ENCODE measurements around the gene BUD31.

The BUD31 gene

DNA sequence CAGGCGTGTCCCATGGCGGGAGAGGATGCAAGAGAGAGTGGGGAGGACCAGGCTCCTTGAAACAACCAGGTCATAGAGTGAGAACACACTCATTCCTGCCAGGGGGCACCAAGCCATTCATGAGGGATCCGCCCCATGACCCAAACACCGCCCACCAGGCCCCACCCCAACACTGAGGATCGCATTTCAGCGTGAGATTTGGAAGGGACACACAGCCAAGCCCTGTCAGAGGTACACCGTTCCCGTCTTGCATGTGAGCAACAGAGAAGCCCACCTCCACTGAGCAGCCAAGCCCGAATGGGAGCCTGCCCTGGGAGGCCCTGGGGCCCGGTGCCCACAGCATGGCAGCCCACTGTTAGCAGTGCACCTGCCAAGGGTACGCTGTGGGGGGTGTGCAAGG, 42.1 kb upstream of the BUD31 start:
- no peaks in the 10 kb centered on the region for H3K79me1 ChIP-seq (ENCODE audit: low read length)
- H3K23ac ChIP-seq (ENCODE audit: low read length) = no peak overlapping the region
- no CpG with 5 or more reads among the region's 11 CpGs for WGBS (ENCODE audit: extremely low coverage, insufficient coverage, low lambda C conversion rate)
- H3K79me2 ChIP-seq (ENCODE audit: control insufficient read depth, insufficient read depth, low read length) = no peaks in the 10 kb centered on the region
- H3K4me2 ChIP-seq (ENCODE audit: low read length) = no peak overlapping the region
- no peak overlapping the region for H3K18ac ChIP-seq (ENCODE audit: low read length)
- no peak overlapping the region for H3K27ac ChIP-seq (ENCODE audit: low read depth, low read length)
- H2AK5ac ChIP-seq (ENCODE audit: low read length) = no peak overlapping the region
- H2BK15ac ChIP-seq (replicated peaks; ENCODE audit: low read depth) = no peak overlapping the region
- no peak overlapping the region for H3K4me3 ChIP-seq (ENCODE audit: low read length)
- no peak overlapping the region for H2BK5ac ChIP-seq (ENCODE audit: low read length)
- H3K36me3 ChIP-seq (ENCODE audit: control insufficient read depth, insufficient read depth, low read length) = peaks cover 6% of the 10 kb centered on the region
- H3K56ac ChIP-seq (ENCODE audit: low read length) = no peak overlapping the region
- H3K9ac ChIP-seq (ENCODE audit: low read length) = no peak overlapping the region
- no peak overlapping the region for H4K8ac ChIP-seq (ENCODE audit: low read depth, low read length)
- DNase-seq = no peak
- no peak overlapping the region for H3K4ac ChIP-seq (ENCODE audit: low read depth, low read length)
- no peak overlapping the region for H4K5ac ChIP-seq (ENCODE audit: low read length)
- no peaks in the 10 kb centered on the region for H3K27me3 ChIP-seq (ENCODE audit: insufficient read depth, low read length, poor library complexity)
- H3K4me1 ChIP-seq (ENCODE audit: control insufficient read depth, low read depth, low read length) = no peaks in the 10 kb centered on the region
- no peak overlapping the region for H2BK120ac ChIP-seq (ENCODE audit: low read depth, low read length)

DNA sequence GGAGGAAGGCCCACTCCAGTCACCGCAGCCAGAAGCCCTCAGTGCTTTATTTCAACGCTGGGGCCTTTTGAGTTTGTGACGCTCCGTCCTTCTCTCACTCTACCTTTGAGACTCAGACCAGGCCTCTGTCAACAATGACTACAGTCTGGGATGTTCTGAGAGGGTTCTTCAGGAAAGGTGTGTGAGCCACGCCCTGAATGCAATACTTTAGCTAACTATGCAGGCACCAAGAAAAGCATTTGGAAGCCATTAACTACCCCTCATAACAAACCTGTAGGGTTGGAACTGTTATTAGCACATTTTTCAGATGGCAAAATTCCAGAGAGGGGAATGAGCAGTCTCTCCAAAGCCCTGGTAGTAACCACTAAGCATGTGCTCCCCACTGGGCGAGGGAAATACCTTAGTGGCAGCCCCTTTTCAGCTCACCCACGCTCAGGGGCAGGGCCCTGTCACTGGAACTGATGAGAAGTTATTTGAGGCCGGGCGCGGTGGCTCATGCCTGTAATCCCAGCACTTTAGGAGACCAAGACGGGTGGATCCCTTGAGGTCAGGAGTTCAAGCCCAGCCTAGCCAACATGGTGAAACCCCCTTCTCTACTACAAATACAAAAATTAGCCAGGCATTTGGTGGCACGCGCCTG, 39.9 kb upstream of the BUD31 start:
- peak; percentile 59 for DNase-seq
- Histone ChIP-seq H2BK120ac (ENCODE audit: low read depth, low read length) (no peak overlapping the region), H3K4ac (ENCODE audit: low read depth, low read length) (no peak overlapping the region), H3K27me3 (ENCODE audit: insufficient read depth, low read length, poor library complexity) (no peaks in the 10 kb centered on the region), H3K36me3 (ENCODE audit: control insufficient read depth, insufficient read depth, low read length) (peaks cover 6% of the 10 kb centered on the region), H3K18ac (ENCODE audit: low read length) (no peak overlapping the region), H3K4me2 (ENCODE audit: low read length) (no peak overlapping the region), H3K4me3 (ENCODE audit: low read length) (no peak overlapping the region), H3K9ac (ENCODE audit: low read length) (no peak overlapping the region), H3K79me2 (ENCODE audit: control insufficient read depth, insufficient read depth, low read length) (no peaks in the 10 kb centered on the region), H2BK15ac (replicated peaks; ENCODE audit: low read depth) (no peak overlapping the region), H3K27ac (ENCODE audit: low read depth, low read length) (no peak overlapping the region), H2AK5ac (ENCODE audit: low read length) (no peak overlapping the region), H4K5ac (ENCODE audit: low read length) (no peak overlapping the region), H2BK5ac (ENCODE audit: low read length) (no peak overlapping the region), H3K79me1 (ENCODE audit: low read length) (no peaks in the 10 kb centered on the region), H4K8ac (ENCODE audit: low read depth, low read length) (no peak overlapping the region), H3K23ac (ENCODE audit: low read length) (no peak overlapping the region), H3K4me1 (ENCODE audit: control insufficient read depth, low read depth, low read length) (no peaks in the 10 kb centered on the region), H3K56ac (ENCODE audit: low read length) (no peak overlapping the region)
- no CpG with 5 or more reads among the region's 13 CpGs for WGBS (ENCODE audit: extremely low coverage, insufficient coverage, low lambda C conversion rate)

DNA sequence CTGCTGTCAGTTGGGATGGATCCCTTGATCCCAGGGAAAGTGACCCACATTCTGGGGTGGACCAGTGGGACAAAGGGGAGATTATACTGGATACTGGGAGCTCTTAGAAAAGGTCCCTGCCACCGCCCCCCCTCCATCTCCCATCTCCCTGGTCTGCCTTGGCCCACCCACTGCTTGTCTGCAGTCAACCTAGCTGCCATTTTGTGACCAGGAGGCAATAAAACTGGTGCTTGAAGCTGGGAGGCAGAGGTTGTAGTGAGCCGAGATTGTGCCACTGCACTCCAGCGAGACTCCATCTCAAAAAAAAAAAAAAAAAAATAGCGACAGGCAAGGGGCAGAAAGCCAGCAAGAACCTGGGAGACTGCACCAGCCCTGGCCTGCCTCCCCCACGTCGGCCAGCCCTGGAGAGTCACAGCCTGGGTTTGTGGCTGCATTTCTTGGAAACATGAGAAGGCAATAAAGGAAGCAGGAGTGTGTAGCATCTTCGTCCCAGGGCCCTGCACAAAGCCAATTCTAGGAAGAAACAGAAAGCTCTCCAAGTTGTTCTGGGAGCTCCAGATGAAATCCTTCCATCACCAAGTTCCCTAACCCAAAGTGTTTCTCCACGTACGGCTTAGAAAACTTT, 38.9 kb upstream of the BUD31 start:
- Histone ChIP-seq H2BK120ac (ENCODE audit: low read depth, low read length) (no peak overlapping the region), H3K4ac (ENCODE audit: low read depth, low read length) (no peak overlapping the region), H2BK5ac (ENCODE audit: low read length) (no peak overlapping the region), H4K8ac (ENCODE audit: low read depth, low read length) (no peak overlapping the region), H3K4me3 (ENCODE audit: low read length) (no peak overlapping the region), H2AK5ac (ENCODE audit: low read length) (no peak overlapping the region), H3K36me3 (ENCODE audit: control insufficient read depth, insufficient read depth, low read length) (peaks cover 6% of the 10 kb centered on the region), H3K27me3 (ENCODE audit: insufficient read depth, low read length, poor library complexity) (no peaks in the 10 kb centered on the region), H3K56ac (ENCODE audit: low read length) (no peak overlapping the region), H3K18ac (ENCODE audit: low read length) (no peak overlapping the region), H3K27ac (ENCODE audit: low read depth, low read length) (no peak overlapping the region), H4K5ac (ENCODE audit: low read length) (no peak overlapping the region), H3K4me1 (ENCODE audit: control insufficient read depth, low read depth, low read length) (no peaks in the 10 kb centered on the region), H3K9ac (ENCODE audit: low read length) (no peak overlapping the region), H3K4me2 (ENCODE audit: low read length) (no peak overlapping the region), H3K79me2 (ENCODE audit: control insufficient read depth, insufficient read depth, low read length) (no peaks in the 10 kb centered on the region), H3K23ac (ENCODE audit: low read length) (no peak overlapping the region), H3K79me1 (ENCODE audit: low read length) (no peaks in the 10 kb centered on the region), H2BK15ac (replicated peaks; ENCODE audit: low read depth) (no peak overlapping the region)
- DNase-seq = no peak
- WGBS (ENCODE audit: extremely low coverage, insufficient coverage, low lambda C conversion rate) = no CpG with 5 or more reads among the region's 9 CpGs

DNA sequence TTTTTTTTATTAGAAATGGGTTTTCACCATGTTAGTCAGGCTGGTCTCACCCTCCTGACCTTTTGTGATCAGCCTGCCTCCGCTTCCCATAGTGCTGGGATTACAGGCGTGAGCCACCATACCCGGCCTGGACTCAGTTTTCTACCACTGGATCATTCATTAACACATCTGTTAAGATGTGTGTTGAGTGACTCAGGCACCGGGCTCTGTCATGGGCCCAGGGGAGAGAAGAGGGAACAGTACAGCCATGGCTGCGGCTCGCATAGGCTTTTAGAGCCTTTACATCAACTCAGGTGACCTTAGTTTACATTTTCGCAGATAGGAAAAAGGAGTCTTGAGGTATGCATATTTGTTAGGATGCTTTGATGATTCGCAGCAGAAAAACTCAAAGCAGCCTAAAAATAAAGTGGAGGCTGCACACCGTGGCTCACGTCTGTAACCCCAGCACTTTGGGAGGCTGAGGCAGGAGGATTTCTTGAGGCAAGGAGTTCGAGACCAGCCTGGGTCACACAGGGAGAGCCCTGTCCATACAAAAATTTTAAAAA, 37.3 kb upstream of the BUD31 start:
- Histone ChIP-seq H3K4me2 (ENCODE audit: low read length) (no peak overlapping the region), H3K9ac (ENCODE audit: low read length) (no peak overlapping the region), H3K79me1 (ENCODE audit: low read length) (peaks cover 3% of the 10 kb centered on the region), H2AK5ac (ENCODE audit: low read length) (no peak overlapping the region), H4K8ac (ENCODE audit: low read depth, low read length) (no peak overlapping the region), H4K5ac (ENCODE audit: low read length) (no peak overlapping the region), H3K23ac (ENCODE audit: low read length) (no peak overlapping the region), H2BK5ac (ENCODE audit: low read length) (no peak overlapping the region), H3K79me2 (ENCODE audit: control insufficient read depth, insufficient read depth, low read length) (peaks cover 2% of the 10 kb centered on the region), H3K27ac (ENCODE audit: low read depth, low read length) (no peak overlapping the region), H3K4me3 (ENCODE audit: low read length) (no peak overlapping the region), H3K4ac (ENCODE audit: low read depth, low read length) (no peak overlapping the region), H2BK15ac (replicated peaks; ENCODE audit: low read depth) (no peak overlapping the region), H3K56ac (ENCODE audit: low read length) (no peak overlapping the region), H3K18ac (ENCODE audit: low read length) (no peak overlapping the region), H2BK120ac (ENCODE audit: low read depth, low read length) (no peak overlapping the region), H3K36me3 (ENCODE audit: control insufficient read depth, insufficient read depth, low read length) (peaks cover 6% of the 10 kb centered on the region), H3K27me3 (ENCODE audit: insufficient read depth, low read length, poor library complexity) (no peaks in the 10 kb centered on the region), H3K4me1 (ENCODE audit: control insufficient read depth, low read depth, low read length) (no peaks in the 10 kb centered on the region)
- DNase-seq = peak; percentile 42
- no CpG with 5 or more reads among the region's 11 CpGs for WGBS (ENCODE audit: extremely low coverage, insufficient coverage, low lambda C conversion rate)

DNA sequence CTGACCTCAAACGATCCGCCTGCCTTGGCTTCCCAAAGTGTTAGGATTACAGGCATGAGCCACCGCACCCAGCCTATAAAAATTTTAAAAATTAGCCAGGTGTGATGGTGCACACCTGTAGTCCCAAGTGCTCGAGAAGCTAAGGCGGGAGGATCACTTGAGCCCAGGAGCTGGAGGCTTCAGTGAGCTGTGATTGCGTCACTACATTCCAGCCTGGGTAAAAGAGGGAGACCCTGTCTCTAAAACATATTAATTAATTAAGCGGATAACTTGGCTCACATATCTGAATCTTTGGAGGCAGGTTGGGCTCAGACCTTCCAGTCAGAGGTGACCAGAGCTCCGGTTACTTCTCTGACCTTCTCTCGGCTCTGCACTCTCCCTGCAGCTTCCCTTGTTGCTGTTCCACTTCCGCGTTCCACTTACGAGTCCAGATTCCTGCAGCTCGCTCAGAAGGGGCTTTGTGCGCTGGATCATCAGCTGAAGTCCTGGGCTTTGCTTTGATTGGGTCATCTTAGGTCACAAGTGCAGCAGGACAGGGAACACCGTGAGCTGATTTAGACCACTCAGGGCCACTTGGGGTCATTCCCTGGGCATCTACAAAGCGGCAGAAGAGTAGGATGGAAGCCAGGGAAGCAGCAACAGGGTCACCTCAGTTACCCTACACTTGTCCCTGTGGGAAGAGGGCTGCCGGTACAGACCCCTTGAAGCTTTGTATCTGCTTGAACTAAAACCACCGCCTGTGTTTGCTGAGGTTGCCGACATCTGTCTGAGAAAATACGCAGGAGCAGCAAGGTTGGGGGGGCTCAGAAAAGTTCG, 36.3 kb upstream of the BUD31 start:
- no peak overlapping the region for H4K8ac ChIP-seq (ENCODE audit: low read depth, low read length)
- no peak overlapping the region for H3K56ac ChIP-seq (ENCODE audit: low read length)
- H4K5ac ChIP-seq (ENCODE audit: low read length) = no peak overlapping the region
- no peak overlapping the region for H3K4me3 ChIP-seq (ENCODE audit: low read length)
- no peak overlapping the region for H3K9ac ChIP-seq (ENCODE audit: low read length)
- no peak overlapping the region for H3K4me2 ChIP-seq (ENCODE audit: low read length)
- no peak overlapping the region for H3K27ac ChIP-seq (ENCODE audit: low read depth, low read length)
- H3K27me3 ChIP-seq (ENCODE audit: insufficient read depth, low read length, poor library complexity) = no peaks in the 10 kb centered on the region
- no CpG with 5 or more reads among the region's 21 CpGs for WGBS (ENCODE audit: extremely low coverage, insufficient coverage, low lambda C conversion rate)
- no peak overlapping the region for H3K4ac ChIP-seq (ENCODE audit: low read depth, low read length)
- peaks cover 3% of the 10 kb centered on the region for H3K79me1 ChIP-seq (ENCODE audit: low read length)
- H2BK5ac ChIP-seq (ENCODE audit: low read length) = no peak overlapping the region
- no peak for DNase-seq
- no peak overlapping the region for H3K18ac ChIP-seq (ENCODE audit: low read length)
- H2AK5ac ChIP-seq (ENCODE audit: low read length) = no peak overlapping the region
- H2BK15ac ChIP-seq (replicated peaks; ENCODE audit: low read depth) = no peak overlapping the region
- H3K36me3 ChIP-seq (ENCODE audit: control insufficient read depth, insufficient read depth, low read length) = no peaks in the 10 kb centered on the region
- H3K4me1 ChIP-seq (ENCODE audit: control insufficient read depth, low read depth, low read length) = no peaks in the 10 kb centered on the region
- no peak overlapping the region for H2BK120ac ChIP-seq (ENCODE audit: low read depth, low read length)
- H3K79me2 ChIP-seq (ENCODE audit: control insufficient read depth, insufficient read depth, low read length) = peaks cover 2% of the 10 kb centered on the region
- no peak overlapping the region for H3K23ac ChIP-seq (ENCODE audit: low read length)

Measured in mesendoderm (in vitro differentiated cells).